ENCODE data around the gene ABRAXAS1.
A peak's percentile ranks its signal among the peaks of the same experiment; 100 is the strongest.

The ABRAXAS1 gene

GRCh38 chr4:83440899-83441298, 44.0 kb downstream of the ABRAXAS1 start:
- Histone ChIP-seq H3K27me3 (ENCODE audit: low read length) (no peaks in the 10 kb centered on the region), H2AFZ (ENCODE audit: low read depth, low read length, severe bottlenecking) (no peak overlapping the region)

GRCh38 chr4:83440148-83440814, 44.6 kb downstream of the ABRAXAS1 start:
- Histone ChIP-seq H3F3A (ENCODE audit: insufficient read depth) (peaks cover 22% of the 10 kb centered on the region; the same call in 1 of the 2 replicates), H2AFZ (ENCODE audit: low read depth, low read length, severe bottlenecking) (no peak overlapping the region), H3K4me2 (ENCODE audit: low read depth, low read length, poor library complexity, severe bottlenecking) (peak overlapping the region; percentile 73), H3K9me2 (replicated peaks; ENCODE audit: insufficient read depth, low read length) (no peaks in the 10 kb centered on the region), H3K9me3 (ENCODE audit: insufficient read depth, low read length) (no peaks in the 10 kb centered on the region), H3K36me3 (ENCODE audit: low read length) (no peaks in the 10 kb centered on the region; the same call in 1 of the 2 replicates), H3K9ac (ENCODE audit: low read length) (peak overlapping the region; percentile 30), H3K4me3 (ENCODE audit: insufficient read depth, low read length, poor library complexity, severe bottlenecking) (no peak overlapping the region), H3K27me3 (ENCODE audit: low read length) (no peaks in the 10 kb centered on the region), H4K20me1 (ENCODE audit: low read depth, low read length) (no peaks in the 10 kb centered on the region), H3K27ac (ENCODE audit: low read depth, low read length) (peak overlapping the region; percentile 90), H3K79me2 (ENCODE audit: insufficient read depth, low read length) (no peaks in the 10 kb centered on the region)
- TF ChIP-seq EZH2phosphoT487 (conservative IDR thresholded peaks at IDR 0.05; ENCODE audit: low read length) (no peak), CTCF (IDR thresholded peaks at IDR 0.05; ENCODE audit: insufficient read depth, low read length, poor library complexity, severe bottlenecking) (no peak)

More at GRCh38 chr4:83440899-83441298, 44.0 kb downstream of the ABRAXAS1 start:
- TF ChIP-seq CTCF (IDR thresholded peaks at IDR 0.05; ENCODE audit: insufficient read depth, low read length, poor library complexity, severe bottlenecking): no peak
- TF ChIP-seq EZH2phosphoT487 (conservative IDR thresholded peaks at IDR 0.05; ENCODE audit: low read length): no peak
- Histone ChIP-seq H3K9me2 (replicated peaks; ENCODE audit: insufficient read depth, low read length) (no peaks in the 10 kb centered on the region), H3K9me3 (ENCODE audit: insufficient read depth, low read length) (no peaks in the 10 kb centered on the region), H3K79me2 (ENCODE audit: insufficient read depth, low read length) (no peaks in the 10 kb centered on the region), H3K4me2 (ENCODE audit: low read depth, low read length, poor library complexity, severe bottlenecking) (peak overlapping the region; percentile 73), H4K20me1 (ENCODE audit: low read depth, low read length) (no peaks in the 10 kb centered on the region), H3K27ac (ENCODE audit: low read depth, low read length) (peak overlapping the region; percentile 90), H3K36me3 (ENCODE audit: low read length) (no peaks in the 10 kb centered on the region; the same call in 1 of the 2 replicates), H3K4me3 (ENCODE audit: insufficient read depth, low read length, poor library complexity, severe bottlenecking) (no peak overlapping the region), H3F3A (ENCODE audit: insufficient read depth) (peaks cover 22% of the 10 kb centered on the region; the same call in 1 of the 2 replicates), H3K9ac (ENCODE audit: low read length) (peak overlapping the region; percentile 30)

GRCh38 chr4:83438719-83439118, 46.2 kb downstream of the ABRAXAS1 start:
- Histone ChIP-seq H3K9ac (ENCODE audit: low read length) (no peak overlapping the region), H3K4me2 (ENCODE audit: low read depth, low read length, poor library complexity, severe bottlenecking) (no peak overlapping the region), H3K36me3 (ENCODE audit: low read length) (no peaks in the 10 kb centered on the region; the same call in 1 of the 2 replicates), H3K4me3 (ENCODE audit: insufficient read depth, low read length, poor library complexity, severe bottlenecking) (no peak overlapping the region), H3K79me2 (ENCODE audit: insufficient read depth, low read length) (no peaks in the 10 kb centered on the region), H3K27me3 (ENCODE audit: low read length) (no peaks in the 10 kb centered on the region), H2AFZ (ENCODE audit: low read depth, low read length, severe bottlenecking) (no peak overlapping the region), H3K27ac (ENCODE audit: low read depth, low read length) (peak overlapping the region; percentile 90), H3F3A (ENCODE audit: insufficient read depth) (peaks cover 24% of the 10 kb centered on the region; the same call in 1 of the 2 replicates), H3K9me2 (replicated peaks; ENCODE audit: insufficient read depth, low read length) (no peaks in the 10 kb centered on the region), H3K9me3 (ENCODE audit: insufficient read depth, low read length) (no peaks in the 10 kb centered on the region), H4K20me1 (ENCODE audit: low read depth, low read length) (no peaks in the 10 kb centered on the region)
- TF ChIP-seq CTCF (IDR thresholded peaks at IDR 0.05; ENCODE audit: insufficient read depth, low read length, poor library complexity, severe bottlenecking) (no peak), EZH2phosphoT487 (conservative IDR thresholded peaks at IDR 0.05; ENCODE audit: low read length) (no peak)
